Hematopoietic multipotent progenitor cell treated with erythropoietin and hydrocortisone succinate and interleukin-3 and kit ligand, for 4 days (in vitro differentiated cells): ENCODE measurements around the gene MIEN1.

ENCODE experiments used
- DNase-seq: peaks from one replicate; pipeline ENCODE4 v3.0.0-alpha.2; 2015

Gene MIEN1

DNA sequence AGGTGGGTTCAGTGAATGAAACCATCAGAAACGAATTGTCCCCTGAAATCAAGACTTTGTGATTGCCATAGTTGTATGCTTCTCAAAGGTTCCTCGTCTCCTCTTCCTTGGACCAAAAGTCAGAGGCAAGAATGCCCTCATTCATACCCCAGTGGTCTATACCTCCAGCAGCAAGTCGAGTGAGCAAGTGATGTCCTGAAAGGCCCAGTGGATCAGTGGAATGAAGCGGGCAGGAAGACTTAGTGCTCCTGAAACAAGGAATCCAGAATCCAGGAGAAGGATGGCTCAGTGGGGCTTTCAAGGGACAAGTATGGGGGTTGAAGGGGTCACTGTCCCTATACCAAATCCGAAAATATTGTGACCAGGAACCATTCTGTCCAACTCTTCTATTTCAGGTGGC, 35.7 kb downstream of the MIEN1 start:
- DNase-seq, result no peak

GRCh38 chr17:39688945-39689344, 41.4 kb downstream of the MIEN1 start:
- no peak for DNase-seq

GRCh38 chr17:39688475-39688835, 41.9 kb downstream of the MIEN1 start:
- DNase-seq, result no peak

GRCh38 chr17:39687546-39688474, 42.5 kb downstream of the MIEN1 start, which contains the start of gene PGAP3:
Gene PGAP3, minus strand, starts transcription at chr17:39688057. Its CDS starts 43 bp downstream, at chr17:39688014.
- peak; percentile 97 for DNase-seq

DNA sequence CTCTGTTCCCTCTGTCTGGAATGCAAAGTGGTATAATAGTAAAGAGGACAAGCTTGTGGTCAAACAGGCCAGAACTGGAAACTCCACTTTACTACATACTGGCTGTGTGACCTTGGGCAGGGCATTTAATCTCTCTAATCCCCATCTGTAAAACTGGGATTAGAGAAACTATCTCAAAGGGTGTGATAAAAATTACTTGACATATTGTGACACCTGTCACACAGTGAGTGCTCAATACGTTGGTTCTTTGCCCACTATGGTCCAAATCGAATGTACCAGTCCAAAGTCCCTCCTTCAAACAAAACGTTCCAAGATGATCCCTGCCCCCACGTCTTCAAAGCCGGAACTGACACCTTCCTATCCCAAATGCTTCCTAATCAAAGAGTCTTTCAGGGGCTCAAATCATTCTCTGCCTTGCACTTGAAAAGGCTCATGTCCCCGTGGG, 43.2 kb downstream of the MIEN1 start:
- DNase-seq, result no peak

GRCh38 chr17:39684369-39685192, 45.8 kb downstream of the MIEN1 start:
- no peak for DNase-seq

DNA sequence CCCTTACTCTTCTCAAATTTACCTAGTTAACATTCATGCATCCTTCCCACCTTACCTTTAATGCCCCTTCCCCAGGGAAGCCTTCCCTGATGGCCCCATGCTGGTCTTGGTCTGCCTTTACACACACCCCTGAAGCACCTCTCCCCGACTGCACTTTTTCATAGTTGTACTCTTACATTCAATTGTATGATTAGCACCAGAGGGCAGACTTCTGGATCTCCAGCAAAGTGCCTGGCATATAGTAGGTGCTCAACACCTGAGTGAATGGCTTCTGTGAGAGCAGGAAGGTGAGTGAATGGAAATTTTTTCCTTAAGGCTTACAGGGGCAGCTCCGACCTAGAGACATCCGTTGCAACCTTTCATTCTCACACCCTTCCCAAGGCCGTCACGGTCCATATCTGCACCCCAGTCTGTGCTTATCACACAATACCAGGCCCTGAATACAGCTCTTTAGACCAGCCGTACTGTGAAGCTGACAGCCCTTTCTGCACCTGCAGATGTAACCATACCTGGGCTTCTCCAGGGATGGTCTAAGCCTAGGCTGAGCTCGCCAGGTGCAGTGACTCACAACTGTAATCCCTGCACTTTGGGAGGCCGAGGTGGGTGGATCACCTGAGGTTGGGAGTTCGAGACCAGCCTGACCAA, 46.9 kb downstream of the MIEN1 start:
- peak; percentile 81 for DNase-seq

GRCh38 chr17:39679521-39680192, 50.7 kb downstream of the MIEN1 start:
- peak; percentile 94 for DNase-seq
